Hepatocyte (in vitro differentiated cells): ENCODE data around the gene PRR35. TPM values are rescaled to one million over a fixed set of nuclear protein-coding genes. Genes with fewer than 3 reads are reported as not detected.

Experiments
- DNase-seq: peaks from one replicate; pipeline ENCODE4 v3.0.0-alpha.2; 2016; ENCODE audit warnings: low spot score
- H2AFZ ChIP-seq: fragments of 200-600 bp; sonication (generic); 2 replicates; pipeline ENCODE4 v1.6.0; 2016; ENCODE audit warnings: antibody characterized with exemption, mild to moderate bottlenecking
- H3K27ac ChIP-seq: fragments of 200-600 bp; sonication (generic); 2 replicates; pipeline ENCODE4 v1.5.1; 2016; ENCODE audit warnings: mild to moderate bottlenecking
- H3K27me3 ChIP-seq: fragments of 200-600 bp; sonication (generic); 2 replicates; pipeline ENCODE4 v1.6.1; 2016
- H3K36me3 ChIP-seq: fragments of 200-600 bp; sonication (generic); replicated peaks from 2 replicates; pipeline ENCODE4 v1.5.1; 2016; ENCODE audit warnings: low read depth; ENCODE audit not compliant: insufficient read depth
- H3K4me1 ChIP-seq: fragments of 200-600 bp; sonication (generic); 2 replicates; pipeline ENCODE4 v1.5.1; 2016; ENCODE audit warnings: mild to moderate bottlenecking, moderate library complexity; ENCODE audit not compliant: insufficient read depth
- H3K4me2 ChIP-seq: fragments of 200-600 bp; sonication (generic); 2 replicates; pipeline ENCODE4 v1.6.0; 2016
- H3K4me3 ChIP-seq: fragments of 200-600 bp; sonication (generic); 2 replicates; pipeline ENCODE4 v1.5.1; 2016; ENCODE audit warnings: mild to moderate bottlenecking
- H3K79me2 ChIP-seq: fragments of 200-600 bp; sonication (generic); 2 replicates; pipeline ENCODE4 v1.6.0; 2017; ENCODE audit warnings: mild to moderate bottlenecking
- H3K9me2 ChIP-seq: fragments of 200-600 bp; sonication (generic); replicated peaks from 2 replicates; pipeline ENCODE4 v1.6.0; 2017; ENCODE audit warnings: mild to moderate bottlenecking; ENCODE audit not compliant: insufficient read depth
- H3K9me3 ChIP-seq: fragments of 200-600 bp; sonication (generic); 2 replicates; pipeline ENCODE4 v1.5.1; 2016; ENCODE audit warnings: low read depth, mild to moderate bottlenecking
- H4K20me1 ChIP-seq: fragments of 200-600 bp; sonication (generic); 2 replicates; pipeline ENCODE4 v1.6.0; 2016; ENCODE audit warnings: mild to moderate bottlenecking; ENCODE audit not compliant: insufficient read depth, poor library complexity, severe bottlenecking
- CTCF ChIP-seq: fragments of 200-600 bp; sonication (generic); IDR thresholded peaks from 2 replicates; pipeline ENCODE4 v1.5.1; 2016; ENCODE audit warnings: antibody characterized with exemption, mild to moderate bottlenecking; ENCODE audit not compliant: poor library complexity
- EZH2 ChIP-seq: fragments of 200-600 bp; sonication (generic); IDR thresholded peaks from 2 replicates; pipeline ENCODE4 v1.6.1; 2016; ENCODE audit warnings: antibody characterized with exemption, mild to moderate bottlenecking, borderline replicate concordance
- EZH2phosphoT487 ChIP-seq: fragments of 200-600 bp; sonication (generic); IDR thresholded peaks from one replicate; pipeline ENCODE4 v1.6.1; 2018; ENCODE audit warnings: antibody characterized with exemption, mild to moderate bottlenecking, low read depth, moderate library complexity; ENCODE audit not compliant: unreplicated experiment, severe bottlenecking
- WGBS: methylation state at CpG from one replicate; pipeline ENCODE4 v1.1.6; 2016; ENCODE audit warnings: low lambda C conversion rate; ENCODE audit errors: missing lambda C conversion rate; 5-methylcytosine and 5-hydroxymethylcytosine counted together
- polyA plus RNA-seq: library from polyadenylated mRNA; unstranded; fragments of >200 nt; fragmentation: Nextera tagmentation; extraction: Ambion mirVana; gene quantifications from 2 replicates; pipeline ENCODE4 v1.2.1, GENCODE V29; 2016
- total RNA-seq: library from RNA; depleted of rRNA; stranded (reverse); fragments of >200 nt; gene quantifications from 2 replicates; pipeline ENCODE4 v1.2.3, GENCODE V29; 2014

PRR35 gene
- total and polyA plus RNA-seq, 2 experiments from 2014 or later = not detected

GRCh38 chr16:583470-583814 is 23.2 kb downstream of the PRR35 start:
- peaks cover 6% of the 10 kb centered on the region for H3K4me1 ChIP-seq
- H3K9me3 ChIP-seq = no peaks in the 10 kb centered on the region
- no peak overlapping the region for H3K4me2 ChIP-seq
- no peak overlapping the region for H3K27ac ChIP-seq
- H3K4me3 ChIP-seq = no peak overlapping the region
- 48% methylated on average over 16 of the region's 16 CpGs for WGBS
- no peaks in the 10 kb centered on the region for H4K20me1 ChIP-seq
- H2AFZ ChIP-seq = no peak overlapping the region
- TF ChIP-seq CTCF (no peak), EZH2 (no peak), EZH2phosphoT487 (no peak)
- no peaks in the 10 kb centered on the region for H3K9me2 ChIP-seq
- no peak for DNase-seq
- no peaks in the 10 kb centered on the region for H3K27me3 ChIP-seq
- H3K79me2 ChIP-seq = peaks cover 17% of the 10 kb centered on the region
- H3K36me3 ChIP-seq = no peaks in the 10 kb centered on the region

GRCh38 chr16:583815-584591 is 23.8 kb downstream of the PRR35 start:
- TF ChIP-seq EZH2 (no peak), EZH2phosphoT487 (no peak), CTCF (no peak)
- peaks cover 17% of the 10 kb centered on the region for H3K79me2 ChIP-seq
- no peaks in the 10 kb centered on the region for H3K9me2 ChIP-seq
- peaks cover 6% of the 10 kb centered on the region for H3K4me1 ChIP-seq
- H3K9me3 ChIP-seq = no peaks in the 10 kb centered on the region
- DNase-seq = no peak
- no peaks in the 10 kb centered on the region for H4K20me1 ChIP-seq
- no peaks in the 10 kb centered on the region for H3K27me3 ChIP-seq
- no peak overlapping the region for H3K4me2 ChIP-seq
- 65% methylated on average over 34 of the region's 38 CpGs for WGBS
- H3K27ac ChIP-seq = no peak overlapping the region
- H3K36me3 ChIP-seq = no peaks in the 10 kb centered on the region
- no peak overlapping the region for H2AFZ ChIP-seq
- H3K4me3 ChIP-seq = no peak overlapping the region

GRCh38 chr16:585351-585750 is 25.2 kb downstream of the PRR35 start:
- H3K36me3 ChIP-seq = no peaks in the 10 kb centered on the region
- no peaks in the 10 kb centered on the region for H4K20me1 ChIP-seq
- H3K27ac ChIP-seq = no peak overlapping the region
- TF ChIP-seq EZH2phosphoT487 (no peak), EZH2 (no peak), CTCF (no peak)
- peaks cover 19% of the 10 kb centered on the region for H3K79me2 ChIP-seq
- H3K4me1 ChIP-seq = peaks cover 6% of the 10 kb centered on the region
- H3K9me2 ChIP-seq = no peaks in the 10 kb centered on the region
- H2AFZ ChIP-seq = no peak overlapping the region
- no peak for DNase-seq
- WGBS = 42% methylated on average over 10 of the region's 10 CpGs
- no peaks in the 10 kb centered on the region for H3K27me3 ChIP-seq
- H3K9me3 ChIP-seq = no peaks in the 10 kb centered on the region
- H3K4me3 ChIP-seq = no peak overlapping the region
- H3K4me2 ChIP-seq = no peak overlapping the region
